ENCODE measurements around the gene DTX3.
"Not testable (repeated sequence)": the region's sequence is repeated elsewhere in the genome, so short reads cannot be mapped to it uniquely, and the experiment has no call there.

DTX3 gene

DNA sequence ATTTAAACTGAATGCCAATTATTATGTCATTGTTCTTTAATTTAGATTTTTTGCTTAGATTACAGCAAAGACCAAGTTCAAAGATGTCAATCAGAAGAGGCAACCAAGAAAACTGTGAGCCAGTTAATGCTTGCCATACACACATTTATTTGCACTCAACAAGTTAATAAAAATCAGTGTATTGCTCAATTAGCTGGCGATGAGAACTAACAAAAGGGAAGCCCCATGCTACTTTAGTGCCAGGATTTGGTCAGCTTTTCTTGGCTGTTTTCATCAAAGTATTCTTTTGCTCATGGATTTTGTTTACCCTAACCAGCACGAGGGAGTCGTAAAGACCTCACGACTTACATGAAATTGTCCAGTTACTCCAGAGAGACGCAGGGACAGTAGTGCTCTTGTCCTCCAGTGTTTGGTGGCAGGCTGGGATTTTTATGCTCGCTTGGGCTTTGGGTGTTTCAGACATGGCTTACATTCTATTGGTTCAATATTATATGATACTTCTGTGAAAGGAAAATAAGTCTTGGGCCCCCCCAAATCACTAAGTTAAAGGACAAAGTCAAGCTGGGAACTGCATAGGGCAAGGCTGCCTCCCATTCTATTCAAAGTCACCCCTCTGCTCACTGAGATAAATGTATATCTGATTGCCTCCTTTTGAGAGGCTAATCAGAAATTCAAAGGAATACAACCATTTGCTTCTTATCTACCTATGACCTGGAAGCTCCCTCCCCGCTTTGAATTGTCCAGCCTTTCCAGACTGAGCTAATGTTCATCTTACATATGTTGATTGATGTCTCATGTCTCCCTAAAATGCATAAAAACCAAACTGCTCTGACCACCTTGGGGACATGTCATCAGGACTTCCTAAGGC lies 35.8 kb downstream of the DTX3 start:
- no peak for DNase-seq (ENCODE audit: low read depth)
- H3K4me3 ChIP-seq (ENCODE audit: low read length): no peak overlapping the region
- TF ChIP-seq, protein P1, sequence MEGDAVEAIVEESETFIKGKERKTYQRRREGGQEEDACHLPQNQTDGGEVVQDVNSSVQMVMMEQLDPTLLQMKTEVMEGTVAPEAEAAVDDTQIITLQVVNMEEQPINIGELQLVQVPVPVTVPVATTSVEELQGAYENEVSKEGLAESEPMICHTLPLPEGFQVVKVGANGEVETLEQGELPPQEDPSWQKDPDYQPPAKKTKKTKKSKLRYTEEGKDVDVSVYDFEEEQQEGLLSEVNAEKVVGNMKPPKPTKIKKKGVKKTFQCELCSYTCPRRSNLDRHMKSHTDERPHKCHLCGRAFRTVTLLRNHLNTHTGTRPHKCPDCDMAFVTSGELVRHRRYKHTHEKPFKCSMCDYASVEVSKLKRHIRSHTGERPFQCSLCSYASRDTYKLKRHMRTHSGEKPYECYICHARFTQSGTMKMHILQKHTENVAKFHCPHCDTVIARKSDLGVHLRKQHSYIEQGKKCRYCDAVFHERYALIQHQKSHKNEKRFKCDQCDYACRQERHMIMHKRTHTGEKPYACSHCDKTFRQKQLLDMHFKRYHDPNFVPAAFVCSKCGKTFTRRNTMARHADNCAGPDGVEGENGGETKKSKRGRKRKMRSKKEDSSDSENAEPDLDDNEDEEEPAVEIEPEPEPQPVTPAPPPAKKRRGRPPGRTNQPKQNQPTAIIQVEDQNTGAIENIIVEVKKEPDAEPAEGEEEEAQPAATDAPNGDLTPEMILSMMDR (conservative IDR thresholded peaks at IDR 0.05; ENCODE audit: low read depth, low read length): no peak

- DNase-seq (ENCODE audit: low read depth): no peak
- H3K4me3 ChIP-seq (ENCODE audit: low read length): no peak overlapping the region
- TF ChIP-seq, protein P1 (conservative IDR thresholded peaks at IDR 0.05; ENCODE audit: low read depth, low read length): no peak
These were observed 37.2 kb downstream of the DTX3 start for GRCh38 chr12:57641699-57642442.

GRCh38 chr12:57645990-57646658 lies 41.5 kb downstream of the DTX3 start:
- H3K4me3 ChIP-seq (ENCODE audit: low read length); DNase-seq (ENCODE audit: low read depth): not testable (repeated sequence)

DNA sequence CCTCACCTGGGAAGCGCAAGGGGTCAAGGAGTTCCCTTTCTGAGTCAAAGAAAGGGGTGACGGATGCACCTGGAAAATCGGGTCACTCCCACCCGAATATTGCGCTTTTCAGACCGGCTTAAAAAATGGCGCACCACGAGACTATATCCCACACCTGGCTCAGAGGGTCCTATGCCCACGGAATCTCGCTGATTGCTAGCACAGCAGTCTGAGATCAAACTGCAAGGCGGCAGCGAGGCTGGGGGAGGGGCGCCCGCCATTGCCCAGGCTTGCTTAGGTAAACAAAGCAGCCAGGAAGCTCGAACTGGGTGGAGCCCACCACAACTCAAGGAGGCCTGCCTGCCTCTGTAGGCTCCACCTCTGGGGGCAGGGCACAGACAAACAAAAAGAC lies 42.0 kb downstream of the DTX3 start:
- H3K4me3 ChIP-seq (ENCODE audit: low read length); DNase-seq (ENCODE audit: low read depth): not testable (repeated sequence)

DNA sequence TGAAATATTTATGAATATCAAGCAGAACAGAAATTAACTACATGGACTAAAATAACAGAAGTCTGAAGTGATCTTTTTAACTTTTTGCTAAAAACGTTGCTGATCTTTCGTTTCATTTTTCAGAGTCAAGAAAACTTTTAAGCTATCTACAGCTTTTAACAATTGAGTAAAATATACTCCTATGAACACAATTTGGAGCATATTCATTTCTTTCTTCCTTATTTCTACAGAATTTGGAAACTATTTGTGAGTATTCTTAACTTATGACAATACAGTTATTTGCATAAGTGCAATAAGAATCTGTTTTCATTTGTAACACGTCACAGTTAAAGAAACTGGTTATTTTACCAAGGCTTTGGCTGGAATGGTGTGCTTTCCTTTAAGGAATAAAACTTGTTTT lies 49.4 kb downstream of the DTX3 start:
- TF ChIP-seq, protein P1 (conservative IDR thresholded peaks at IDR 0.05; ENCODE audit: low read depth, low read length): no peak
- DNase-seq (ENCODE audit: low read depth): no peak
- no peak overlapping the region for H3K4me3 ChIP-seq (ENCODE audit: low read length)

GRCh38 chr12:57655541-57656240 lies 51.1 kb downstream of the DTX3 start:
- H3K4me3 ChIP-seq (ENCODE audit: low read length): no peak overlapping the region
- DNase-seq (ENCODE audit: low read depth): no peak
- TF ChIP-seq, protein P1 (conservative IDR thresholded peaks at IDR 0.05; ENCODE audit: low read depth, low read length): no peak

DNA sequence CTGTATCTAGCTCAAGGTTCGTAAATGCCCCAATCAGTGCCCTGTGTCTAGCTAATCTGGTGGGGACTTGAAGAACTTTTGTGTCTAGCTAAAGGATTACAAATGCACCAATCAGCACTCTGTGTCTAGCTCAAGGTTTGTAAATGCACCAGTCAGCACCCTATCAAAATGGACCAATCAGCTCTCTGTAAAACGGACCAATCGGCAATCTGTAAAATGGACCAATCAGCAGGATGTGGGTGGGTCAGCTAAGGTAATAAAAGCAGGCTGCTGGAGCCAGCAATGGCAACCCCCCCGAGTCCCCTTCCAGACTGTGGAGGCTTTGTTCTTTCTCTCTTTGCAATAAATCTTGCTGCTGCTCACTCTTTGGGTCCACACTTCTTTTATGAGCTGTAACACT lies 51.8 kb downstream of the DTX3 start:
- not testable (repeated sequence) for H3K4me3 ChIP-seq (ENCODE audit: low read length); DNase-seq (ENCODE audit: low read depth)

GRCh38 chr12:57657744-57658143 lies 53.1 kb downstream of the DTX3 start:
- H3K4me3 ChIP-seq (ENCODE audit: low read length): no peak overlapping the region
- TF ChIP-seq, protein P1 (conservative IDR thresholded peaks at IDR 0.05; ENCODE audit: low read depth, low read length): no peak
- DNase-seq (ENCODE audit: low read depth): peak; percentile 13
